GM23338 (cell line): ENCODE data around the gene EDIL3. TPM values are rescaled to one million over a fixed set of nuclear protein-coding genes. Genes with fewer than 3 reads are reported as not detected.

Source experiments
- ATAC-seq: fragments of 200-7000 bp; cut with Tn5 transposase; 3 replicates; pipeline ENCODE4 v1.9.1; 2020
- DNase-seq: peaks from one replicate; pipeline ENCODE4 v3.0.0-alpha.2; 2015; ENCODE audit warnings: low spot score
- H2AFZ ChIP-seq: fragments of 200-600 bp; sonication (generic); 2 replicates; pipeline ENCODE4 v1.8.0; 2016; ENCODE audit warnings: antibody characterized with exemption, mild to moderate bottlenecking, moderate library complexity
- H3F3A ChIP-seq: fragments of 200-600 bp; sonication (generic); replicated peaks from 2 replicates; pipeline ENCODE4 v1.8.0; 2017; ENCODE audit warnings: antibody characterized with exemption, mixed run types, low read depth
- H3K27ac ChIP-seq: fragments of 200-600 bp; sonication (generic); 2 replicates; pipeline ENCODE4 v1.6.1; 2016; ENCODE audit warnings: low read depth
- H3K27me3 ChIP-seq: fragments of 200-600 bp; sonication (generic); 2 replicates; pipeline ENCODE4 v1.8.0; 2016; ENCODE audit warnings: mild to moderate bottlenecking, mixed run types, moderate library complexity; ENCODE audit not compliant: insufficient read depth
- H3K36me3 ChIP-seq: fragments of 200-600 bp; sonication (generic); 2 replicates; pipeline ENCODE4 v1.8.0; 2016; ENCODE audit warnings: mild to moderate bottlenecking; ENCODE audit not compliant: insufficient read depth
- H3K4me1 ChIP-seq: fragments of 200-600 bp; sonication (generic); 2 replicates; pipeline ENCODE4 v1.8.0; 2016; ENCODE audit warnings: mild to moderate bottlenecking, moderate library complexity; ENCODE audit not compliant: insufficient read depth
- H3K4me2 ChIP-seq: fragments of 200-600 bp; sonication (generic); 2 replicates; pipeline ENCODE4 v1.7.1; 2017; ENCODE audit warnings: mixed run types
- H3K4me3 ChIP-seq: fragments of 200-600 bp; sonication (generic); 2 replicates; pipeline ENCODE4 v1.6.1; 2016; ENCODE audit warnings: mixed run types
- H3K79me2 ChIP-seq: fragments of 200-600 bp; sonication (generic); replicated peaks from 2 replicates; pipeline ENCODE4 v1.8.0; 2017; ENCODE audit warnings: mild to moderate bottlenecking; ENCODE audit not compliant: insufficient read depth
- H3K9me2 ChIP-seq: fragments of 200-600 bp; sonication (generic); 2 replicates; pipeline ENCODE4 v1.8.0; 2017; ENCODE audit not compliant: insufficient read depth
- H4K20me1 ChIP-seq: fragments of 200-600 bp; sonication (generic); replicated peaks from 2 replicates; pipeline ENCODE4 v1.8.0; 2017; ENCODE audit warnings: mild to moderate bottlenecking; ENCODE audit not compliant: insufficient read depth
- H3K27ac Mint-ChIP-seq: 2 replicates; pipeline ENCODE4 v1.8.0; 2020; ENCODE audit warnings: inconsistent platforms, mild to moderate bottlenecking, moderate library complexity, mixed read lengths
- H3K27me3 Mint-ChIP-seq: 3 replicates; pipeline ENCODE4 v1.8.0; 2022; ENCODE audit warnings: low read depth, mild to moderate bottlenecking, moderate library complexity, mixed read lengths, inconsistent platforms; ENCODE audit not compliant: insufficient read depth, poor library complexity
- H3K36me3 Mint-ChIP-seq: 3 replicates; pipeline ENCODE4 v1.8.0; 2021; ENCODE audit warnings: low read depth, mild to moderate bottlenecking, inconsistent platforms, moderate library complexity, mixed read lengths
- H3K4me1 Mint-ChIP-seq: 3 replicates; pipeline ENCODE4 v1.8.0; 2020; ENCODE audit warnings: mild to moderate bottlenecking, inconsistent platforms, mixed read lengths
- H3K4me3 Mint-ChIP-seq: 3 replicates; pipeline ENCODE4 v1.8.0; 2021; ENCODE audit warnings: moderate library complexity, mild to moderate bottlenecking, inconsistent platforms, mixed read lengths
- H3K9me3 Mint-ChIP-seq: 3 replicates; pipeline ENCODE4 v1.8.0; 2020; ENCODE audit warnings: moderate library complexity, mild to moderate bottlenecking, inconsistent platforms, mixed read lengths
- CREB1 ChIP-seq: fragments of 250-450 bp; sonication (Bioruptor Pico); IDR thresholded peaks from 2 replicates; pipeline ENCODE4 v1.5.0; 2020; ENCODE audit warnings: low read depth, mild to moderate bottlenecking, moderate library complexity
- EZH2 ChIP-seq: fragments of 200-600 bp; sonication (generic); IDR thresholded peaks from one replicate; pipeline ENCODE4 v1.8.0; 2017; ENCODE audit warnings: antibody characterized with exemption, mild to moderate bottlenecking, low read depth; ENCODE audit not compliant: unreplicated experiment
- EZH2phosphoT487 ChIP-seq: fragments of 200-600 bp; sonication (generic); IDR thresholded peaks from one replicate; pipeline ENCODE4 v1.8.1; 2018; ENCODE audit warnings: antibody characterized with exemption; ENCODE audit not compliant: unreplicated experiment
- JUNB ChIP-seq: IDR thresholded peaks from one replicate; pipeline ENCODE4 v1.6.1; 2016; ENCODE audit warnings: antibody characterized with exemption; ENCODE audit not compliant: unreplicated experiment
- NANOG ChIP-seq: IDR thresholded peaks from 2 replicates; pipeline ENCODE4 v1.6.1; 2016; ENCODE audit warnings: antibody characterized with exemption, borderline replicate concordance
- POLR2AphosphoS5 ChIP-seq: IDR thresholded peaks from 2 replicates; pipeline ENCODE4 v1.6.1; 2016; ENCODE audit warnings: antibody characterized with exemption, low read depth
- STAT1 ChIP-seq: IDR thresholded peaks from one replicate; pipeline ENCODE4 v1.6.1; 2016; ENCODE audit warnings: antibody characterized with exemption; ENCODE audit not compliant: unreplicated experiment
- ZNF114 ChIP-seq: fragments of 250-450 bp; sonication (Bioruptor Pico); IDR thresholded peaks from 2 replicates; pipeline ENCODE4 v1.5.0; 2020; ENCODE audit warnings: mild to moderate bottlenecking, moderate library complexity
- ZNF331 ChIP-seq: fragments of 250-450 bp; sonication (Bioruptor Pico); IDR thresholded peaks from 2 replicates; pipeline ENCODE4 v1.5.0; 2020; ENCODE audit warnings: low read depth, mild to moderate bottlenecking, moderate library complexity
- polyA plus RNA-seq: library from polyadenylated mRNA; unstranded; fragments of >200 nt; fragmentation: Nextera tagmentation; extraction: Ambion mirVana; gene quantifications from 2 replicates; pipeline ENCODE4 v1.2.1, GENCODE V29; 2016
- total RNA-seq: library from RNA; depleted of rRNA; stranded (reverse); fragments of >200 nt; shearing (Covaris generic); gene quantifications from 2 replicates; pipeline ENCODE4 v1.2.3, GENCODE V29; 2014
- TF ChIP-seq, protein P1 (sequence below): IDR thresholded peaks from 2 replicates; pipeline ENCODE4 v1.6.1; 2016; ENCODE audit warnings: antibody characterized with exemption
- TF ChIP-seq, protein P2 (sequence below), 2 experiments: fragments of 200-600 bp in 1 of 2; sonication (generic) in 1 of 2; conservative IDR thresholded peaks; 2 replicates each; pipeline versions ENCODE4 v1.5.1 to v1.6.1; 2016 to 2017; ENCODE audit warnings: antibody characterized with exemption in 2 of 2, low read depth in 2 of 2, mild to moderate bottlenecking in 2 of 2, moderate library complexity in 1 of 2
- TF ChIP-seq, protein P3 (sequence below): IDR thresholded peaks from one replicate; pipeline ENCODE4 v1.6.1; 2018; ENCODE audit warnings: antibody characterized with exemption; ENCODE audit not compliant: unreplicated experiment
- TF ChIP-seq, protein P4 (sequence below): fragments of 250-450 bp; sonication (Bioruptor Pico); IDR thresholded peaks from 2 replicates; pipeline ENCODE4 v1.5.0; 2020; ENCODE audit warnings: mild to moderate bottlenecking, moderate library complexity

Gene EDIL3
- total and polyA plus RNA-seq, 2 experiments from 2014 or later = 43.3 to 61.9 TPM

DNA sequence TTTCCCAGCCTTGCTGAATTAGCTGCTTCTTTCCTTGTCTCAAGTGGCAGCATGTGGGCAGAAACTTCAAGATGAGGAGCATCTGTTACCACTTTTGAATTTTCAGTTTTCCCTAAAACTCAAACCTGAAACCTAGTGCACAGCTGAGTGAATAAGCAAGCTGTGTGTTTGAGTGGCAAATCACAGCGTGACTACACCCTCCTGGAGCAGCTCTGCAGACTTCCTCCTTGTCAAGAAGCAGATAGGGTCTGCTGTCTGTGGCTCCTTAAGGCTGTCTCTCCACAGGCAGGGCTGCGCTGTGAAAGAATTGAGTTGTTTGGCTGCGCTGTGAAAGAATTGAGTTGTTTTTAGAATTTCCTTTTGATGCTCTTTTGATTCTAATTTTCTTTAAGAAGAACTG lies 484.4 kb downstream of the EDIL3 start:
- H3K4me2 ChIP-seq = no peak overlapping the region
- H3K4me1 ChIP-seq = no peaks in the 10 kb centered on the region
- no peaks in the 10 kb centered on the region for H3K4me1 Mint-ChIP-seq
- no peaks in the 10 kb centered on the region for H3K9me2 ChIP-seq
- ATAC-seq = peak; percentile 64
- H3K9me3 Mint-ChIP-seq = no peaks in the 10 kb centered on the region
- H2AFZ ChIP-seq = peak overlapping the region; percentile 60
- H3F3A ChIP-seq = no peaks in the 10 kb centered on the region
- no peaks in the 10 kb centered on the region for H4K20me1 ChIP-seq
- H3K27me3 Mint-ChIP-seq = no peaks in the 10 kb centered on the region
- H3K4me3 ChIP-seq = no peak overlapping the region
- no peaks in the 10 kb centered on the region for H3K36me3 ChIP-seq
- H3K4me3 Mint-ChIP-seq = no peak overlapping the region
- no peaks in the 10 kb centered on the region for H3K27me3 ChIP-seq
- TF ChIP-seq, protein P1, sequence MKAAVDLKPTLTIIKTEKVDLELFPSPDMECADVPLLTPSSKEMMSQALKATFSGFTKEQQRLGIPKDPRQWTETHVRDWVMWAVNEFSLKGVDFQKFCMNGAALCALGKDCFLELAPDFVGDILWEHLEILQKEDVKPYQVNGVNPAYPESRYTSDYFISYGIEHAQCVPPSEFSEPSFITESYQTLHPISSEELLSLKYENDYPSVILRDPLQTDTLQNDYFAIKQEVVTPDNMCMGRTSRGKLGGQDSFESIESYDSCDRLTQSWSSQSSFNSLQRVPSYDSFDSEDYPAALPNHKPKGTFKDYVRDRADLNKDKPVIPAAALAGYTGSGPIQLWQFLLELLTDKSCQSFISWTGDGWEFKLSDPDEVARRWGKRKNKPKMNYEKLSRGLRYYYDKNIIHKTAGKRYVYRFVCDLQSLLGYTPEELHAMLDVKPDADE = no peak
- TF ChIP-seq ZNF114 (CRISPR knock-in tag) (no peak), ZNF331 (CRISPR knock-in tag) (no peak), STAT1 (no peak), JUNB (no peak), NANOG (no peak), CREB1 (CRISPR knock-in tag) (no peak), EZH2phosphoT487 (no peak), POLR2AphosphoS5 (no peak), EZH2 (no peak)
- TF ChIP-seq, protein P2, sequence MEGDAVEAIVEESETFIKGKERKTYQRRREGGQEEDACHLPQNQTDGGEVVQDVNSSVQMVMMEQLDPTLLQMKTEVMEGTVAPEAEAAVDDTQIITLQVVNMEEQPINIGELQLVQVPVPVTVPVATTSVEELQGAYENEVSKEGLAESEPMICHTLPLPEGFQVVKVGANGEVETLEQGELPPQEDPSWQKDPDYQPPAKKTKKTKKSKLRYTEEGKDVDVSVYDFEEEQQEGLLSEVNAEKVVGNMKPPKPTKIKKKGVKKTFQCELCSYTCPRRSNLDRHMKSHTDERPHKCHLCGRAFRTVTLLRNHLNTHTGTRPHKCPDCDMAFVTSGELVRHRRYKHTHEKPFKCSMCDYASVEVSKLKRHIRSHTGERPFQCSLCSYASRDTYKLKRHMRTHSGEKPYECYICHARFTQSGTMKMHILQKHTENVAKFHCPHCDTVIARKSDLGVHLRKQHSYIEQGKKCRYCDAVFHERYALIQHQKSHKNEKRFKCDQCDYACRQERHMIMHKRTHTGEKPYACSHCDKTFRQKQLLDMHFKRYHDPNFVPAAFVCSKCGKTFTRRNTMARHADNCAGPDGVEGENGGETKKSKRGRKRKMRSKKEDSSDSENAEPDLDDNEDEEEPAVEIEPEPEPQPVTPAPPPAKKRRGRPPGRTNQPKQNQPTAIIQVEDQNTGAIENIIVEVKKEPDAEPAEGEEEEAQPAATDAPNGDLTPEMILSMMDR (conservative IDR thresholded peaks at IDR 0.05; ENCODE audit: low read depth in 2 of 2) = no peak
- TF ChIP-seq, protein P3, sequence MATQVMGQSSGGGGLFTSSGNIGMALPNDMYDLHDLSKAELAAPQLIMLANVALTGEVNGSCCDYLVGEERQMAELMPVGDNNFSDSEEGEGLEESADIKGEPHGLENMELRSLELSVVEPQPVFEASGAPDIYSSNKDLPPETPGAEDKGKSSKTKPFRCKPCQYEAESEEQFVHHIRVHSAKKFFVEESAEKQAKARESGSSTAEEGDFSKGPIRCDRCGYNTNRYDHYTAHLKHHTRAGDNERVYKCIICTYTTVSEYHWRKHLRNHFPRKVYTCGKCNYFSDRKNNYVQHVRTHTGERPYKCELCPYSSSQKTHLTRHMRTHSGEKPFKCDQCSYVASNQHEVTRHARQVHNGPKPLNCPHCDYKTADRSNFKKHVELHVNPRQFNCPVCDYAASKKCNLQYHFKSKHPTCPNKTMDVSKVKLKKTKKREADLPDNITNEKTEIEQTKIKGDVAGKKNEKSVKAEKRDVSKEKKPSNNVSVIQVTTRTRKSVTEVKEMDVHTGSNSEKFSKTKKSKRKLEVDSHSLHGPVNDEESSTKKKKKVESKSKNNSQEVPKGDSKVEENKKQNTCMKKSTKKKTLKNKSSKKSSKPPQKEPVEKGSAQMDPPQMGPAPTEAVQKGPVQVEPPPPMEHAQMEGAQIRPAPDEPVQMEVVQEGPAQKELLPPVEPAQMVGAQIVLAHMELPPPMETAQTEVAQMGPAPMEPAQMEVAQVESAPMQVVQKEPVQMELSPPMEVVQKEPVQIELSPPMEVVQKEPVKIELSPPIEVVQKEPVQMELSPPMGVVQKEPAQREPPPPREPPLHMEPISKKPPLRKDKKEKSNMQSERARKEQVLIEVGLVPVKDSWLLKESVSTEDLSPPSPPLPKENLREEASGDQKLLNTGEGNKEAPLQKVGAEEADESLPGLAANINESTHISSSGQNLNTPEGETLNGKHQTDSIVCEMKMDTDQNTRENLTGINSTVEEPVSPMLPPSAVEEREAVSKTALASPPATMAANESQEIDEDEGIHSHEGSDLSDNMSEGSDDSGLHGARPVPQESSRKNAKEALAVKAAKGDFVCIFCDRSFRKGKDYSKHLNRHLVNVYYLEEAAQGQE = no peak
- TF ChIP-seq, protein P4, sequence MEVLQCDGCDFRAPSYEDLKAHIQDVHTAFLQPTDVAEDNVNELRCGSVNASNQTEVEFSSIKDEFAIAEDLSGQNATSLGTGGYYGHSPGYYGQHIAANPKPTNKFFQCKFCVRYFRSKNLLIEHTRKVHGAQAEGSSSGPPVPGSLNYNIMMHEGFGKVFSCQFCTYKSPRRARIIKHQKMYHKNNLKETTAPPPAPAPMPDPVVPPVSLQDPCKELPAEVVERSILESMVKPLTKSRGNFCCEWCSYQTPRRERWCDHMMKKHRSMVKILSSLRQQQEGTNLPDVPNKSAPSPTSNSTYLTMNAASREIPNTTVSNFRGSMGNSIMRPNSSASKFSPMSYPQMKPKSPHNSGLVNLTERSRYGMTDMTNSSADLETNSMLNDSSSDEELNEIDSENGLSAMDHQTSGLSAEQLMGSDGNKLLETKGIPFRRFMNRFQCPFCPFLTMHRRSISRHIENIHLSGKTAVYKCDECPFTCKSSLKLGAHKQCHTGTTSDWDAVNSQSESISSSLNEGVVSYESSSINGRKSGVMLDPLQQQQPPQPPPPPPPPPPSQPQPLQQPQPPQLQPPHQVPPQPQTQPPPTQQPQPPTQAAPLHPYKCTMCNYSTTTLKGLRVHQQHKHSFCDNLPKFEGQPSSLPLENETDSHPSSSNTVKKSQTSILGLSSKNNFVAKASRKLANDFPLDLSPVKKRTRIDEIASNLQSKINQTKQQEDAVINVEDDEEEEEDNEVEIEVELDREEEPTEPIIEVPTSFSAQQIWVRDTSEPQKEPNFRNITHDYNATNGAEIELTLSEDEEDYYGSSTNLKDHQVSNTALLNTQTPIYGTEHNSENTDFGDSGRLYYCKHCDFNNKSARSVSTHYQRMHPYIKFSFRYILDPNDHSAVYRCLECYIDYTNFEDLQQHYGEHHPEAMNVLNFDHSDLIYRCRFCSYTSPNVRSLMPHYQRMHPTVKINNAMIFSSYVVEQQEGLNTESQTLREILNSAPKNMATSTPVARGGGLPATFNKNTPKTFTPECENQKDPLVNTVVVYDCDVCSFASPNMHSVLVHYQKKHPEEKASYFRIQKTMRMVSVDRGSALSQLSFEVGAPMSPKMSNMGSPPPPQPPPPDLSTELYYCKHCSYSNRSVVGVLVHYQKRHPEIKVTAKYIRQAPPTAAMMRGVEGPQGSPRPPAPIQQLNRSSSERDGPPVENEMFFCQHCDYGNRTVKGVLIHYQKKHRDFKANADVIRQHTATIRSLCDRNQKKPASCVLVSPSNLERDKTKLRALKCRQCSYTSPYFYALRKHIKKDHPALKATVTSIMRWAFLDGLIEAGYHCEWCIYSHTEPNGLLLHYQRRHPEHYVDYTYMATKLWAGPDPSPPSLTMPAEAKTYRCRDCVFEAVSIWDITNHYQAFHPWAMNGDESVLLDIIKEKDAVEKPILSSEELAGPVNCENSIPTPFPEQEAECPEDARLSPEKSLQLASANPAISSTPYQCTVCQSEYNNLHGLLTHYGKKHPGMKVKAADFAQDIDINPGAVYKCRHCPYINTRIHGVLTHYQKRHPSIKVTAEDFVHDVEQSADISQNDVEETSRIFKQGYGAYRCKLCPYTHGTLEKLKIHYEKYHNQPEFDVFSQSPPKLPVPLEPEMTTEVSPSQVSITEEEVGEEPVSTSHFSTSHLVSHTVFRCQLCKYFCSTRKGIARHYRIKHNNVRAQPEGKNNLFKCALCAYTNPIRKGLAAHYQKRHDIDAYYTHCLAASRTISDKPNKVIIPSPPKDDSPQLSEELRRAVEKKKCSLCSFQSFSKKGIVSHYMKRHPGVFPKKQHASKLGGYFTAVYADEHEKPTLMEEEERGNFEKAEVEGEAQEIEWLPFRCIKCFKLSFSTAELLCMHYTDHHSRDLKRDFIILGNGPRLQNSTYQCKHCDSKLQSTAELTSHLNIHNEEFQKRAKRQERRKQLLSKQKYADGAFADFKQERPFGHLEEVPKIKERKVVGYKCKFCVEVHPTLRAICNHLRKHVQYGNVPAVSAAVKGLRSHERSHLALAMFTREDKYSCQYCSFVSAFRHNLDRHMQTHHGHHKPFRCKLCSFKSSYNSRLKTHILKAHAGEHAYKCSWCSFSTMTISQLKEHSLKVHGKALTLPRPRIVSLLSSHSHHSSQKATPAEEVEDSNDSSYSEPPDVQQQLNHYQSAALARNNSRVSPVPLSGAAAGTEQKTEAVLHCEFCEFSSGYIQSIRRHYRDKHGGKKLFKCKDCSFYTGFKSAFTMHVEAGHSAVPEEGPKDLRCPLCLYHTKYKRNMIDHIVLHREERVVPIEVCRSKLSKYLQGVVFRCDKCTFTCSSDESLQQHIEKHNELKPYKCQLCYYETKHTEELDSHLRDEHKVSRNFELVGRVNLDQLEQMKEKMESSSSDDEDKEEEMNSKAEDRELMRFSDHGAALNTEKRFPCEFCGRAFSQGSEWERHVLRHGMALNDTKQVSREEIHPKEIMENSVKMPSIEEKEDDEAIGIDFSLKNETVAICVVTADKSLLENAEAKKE = no peak
- no peak overlapping the region for H3K27ac Mint-ChIP-seq
- no peak overlapping the region for H3K27ac ChIP-seq
- DNase-seq = peak; percentile 11
- H3K79me2 ChIP-seq = no peaks in the 10 kb centered on the region
- H3K36me3 Mint-ChIP-seq = no peaks in the 10 kb centered on the region
